HUES6 (cell line): ENCODE data around the gene FBXL12.
"Not testable (repeated sequence)": the region's sequence is repeated elsewhere in the genome, so short reads cannot be mapped to it uniquely, and the experiment has no call there.

ENCODE experiments used
- H3K27ac ChIP-seq: 2 replicates; pipeline ENCODE4 v1.7.0; 2013; ENCODE audit warnings: low read depth, mild to moderate bottlenecking, low read length, inconsistent platforms
- H3K27me3 ChIP-seq: 2 replicates; pipeline ENCODE4 v1.6.1; 2013; ENCODE audit warnings: low read length; ENCODE audit not compliant: control insufficient read depth, insufficient read depth
- H3K36me3 ChIP-seq: 2 replicates; pipeline ENCODE4 v1.6.1; 2013; ENCODE audit warnings: low read length; ENCODE audit not compliant: control insufficient read depth, insufficient read depth
- H3K4me1 ChIP-seq: 2 replicates; pipeline ENCODE4 v1.6.1; 2013; ENCODE audit warnings: low read length; ENCODE audit not compliant: control insufficient read depth, insufficient read depth
- H3K4me3 ChIP-seq: 2 replicates; pipeline ENCODE4 v1.5.1; 2013; ENCODE audit warnings: low read depth, low read length
- H3K9ac ChIP-seq: one replicate; pipeline ENCODE4 v1.6.1; 2013; ENCODE audit warnings: mild to moderate bottlenecking, low read length
- H3K9me3 ChIP-seq: 2 replicates; pipeline ENCODE4 v1.6.1; 2013; ENCODE audit warnings: low read depth, low read length; ENCODE audit not compliant: control insufficient read depth, insufficient read depth

Gene FBXL12

DNA sequence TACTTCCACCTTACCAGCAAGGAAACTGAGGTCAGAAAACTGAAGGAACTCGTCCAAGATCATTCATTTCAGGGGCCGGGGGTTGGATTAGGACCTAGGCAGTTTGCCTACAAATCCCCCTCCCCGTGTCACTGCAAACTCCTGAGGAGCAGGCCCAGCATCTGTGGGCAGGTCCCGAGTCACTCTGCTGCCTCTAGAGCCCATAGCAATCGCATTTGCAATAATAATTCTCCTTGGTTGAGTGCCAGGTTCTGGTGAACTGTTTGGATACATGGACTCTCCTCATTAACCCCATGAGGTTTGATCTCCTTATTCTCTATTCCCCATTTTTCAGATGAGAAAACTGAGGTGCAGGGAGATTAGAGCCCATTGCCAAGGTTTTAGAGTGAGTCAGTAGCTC lies 17.1 kb upstream of the FBXL12 start:
- Histone ChIP-seq H3K27me3 (no peaks in the 10 kb centered on the region), H3K9me3 (no peaks in the 10 kb centered on the region), H3K36me3 (peaks cover 35% of the 10 kb centered on the region), H3K4me3 (peak overlapping the region; percentile 96), H3K4me1 (peaks cover 5% of the 10 kb centered on the region; the same call in 1 of the 2 replicates), H3K27ac (no peak overlapping the region), H3K9ac (peak overlapping the region; percentile 82)

DNA sequence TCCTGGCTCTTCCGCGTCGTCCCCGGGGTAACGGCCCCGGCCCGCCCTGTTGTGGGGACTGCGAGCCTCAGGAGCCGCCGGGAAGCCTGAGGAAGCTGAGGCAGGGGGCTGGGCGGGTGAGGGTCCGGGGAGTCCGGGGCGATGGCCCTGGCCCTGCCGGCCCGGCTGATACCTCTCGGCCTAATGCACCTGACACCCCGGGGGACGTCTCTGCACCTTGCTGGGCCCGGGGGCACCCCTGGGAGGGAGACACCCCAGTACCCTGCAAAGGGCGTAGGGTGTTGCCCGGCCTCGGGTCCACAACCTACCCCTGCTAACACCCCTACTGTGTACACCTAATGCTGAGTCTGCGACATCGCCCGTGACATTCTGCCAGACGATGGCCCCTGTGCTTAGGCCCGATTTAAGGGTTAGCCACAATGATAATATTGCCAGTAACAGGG lies 16.6 kb upstream of the FBXL12 start:
- peak overlapping the region; percentile 96 for H3K4me3 ChIP-seq
- H3K4me1 ChIP-seq: peaks cover 5% of the 10 kb centered on the region; the same call in 1 of the 2 replicates
- H3K27ac ChIP-seq: peak overlapping the region; percentile 68; the same call in 1 of the 2 replicates
- H3K36me3 ChIP-seq: peaks cover 32% of the 10 kb centered on the region
- H3K27me3 ChIP-seq: no peaks in the 10 kb centered on the region
- H3K9me3 ChIP-seq: no peaks in the 10 kb centered on the region
- H3K9ac ChIP-seq: peak overlapping the region; percentile 82

GRCh38 chr19:9834726-9835506 lies 16.0 kb upstream of the FBXL12 start, which contains the start of gene PIN1:
TSS of gene PIN1 (plus strand) at chr19:9835318. CDS start at chr19:9835345, 27 bp downstream.
- Histone ChIP-seq H3K27me3 (no peaks in the 10 kb centered on the region), H3K27ac (peak within 1 kb of the TSS; percentile 68; the same call in 1 of the 2 replicates), H3K4me3 (peak within 1 kb of the TSS; percentile 96), H3K9me3 (no peaks in the 10 kb centered on the region), H3K4me1 (peaks cover 5% of the 10 kb centered on the region; the same call in 1 of the 2 replicates), H3K36me3 (peaks cover 31% of the 10 kb centered on the region), H3K9ac (peak within 1 kb of the TSS; percentile 82)

GRCh38 chr19:9834307-9834725 lies 15.4 kb upstream of the FBXL12 start:
- Histone ChIP-seq H3K36me3 (peaks cover 31% of the 10 kb centered on the region), H3K9me3 (no peaks in the 10 kb centered on the region), H3K4me1 (peaks cover 5% of the 10 kb centered on the region; the same call in 1 of the 2 replicates), H3K4me3 (peak overlapping the region; percentile 46), H3K27ac (no peak overlapping the region), H3K27me3 (no peaks in the 10 kb centered on the region), H3K9ac (no peak overlapping the region)

- Histone ChIP-seq H3K4me3 (peak overlapping the region; percentile 97), H3K36me3 (peaks cover 16% of the 10 kb centered on the region), H3K4me1 (0 out of 2 replicates have a peak, but pooled peaks cover 3% of the 10 kb centered on the region), H3K9ac (peak overlapping the region; percentile 90), H3K9me3 (no peaks in the 10 kb centered on the region), H3K27me3 (no peaks in the 10 kb centered on the region), H3K27ac (peak overlapping the region; percentile 61; the same call in 1 of the 2 replicates)
These were observed 9.7 kb upstream of the FBXL12 start for GRCh38 chr19:9828551-9829063.

DNA sequence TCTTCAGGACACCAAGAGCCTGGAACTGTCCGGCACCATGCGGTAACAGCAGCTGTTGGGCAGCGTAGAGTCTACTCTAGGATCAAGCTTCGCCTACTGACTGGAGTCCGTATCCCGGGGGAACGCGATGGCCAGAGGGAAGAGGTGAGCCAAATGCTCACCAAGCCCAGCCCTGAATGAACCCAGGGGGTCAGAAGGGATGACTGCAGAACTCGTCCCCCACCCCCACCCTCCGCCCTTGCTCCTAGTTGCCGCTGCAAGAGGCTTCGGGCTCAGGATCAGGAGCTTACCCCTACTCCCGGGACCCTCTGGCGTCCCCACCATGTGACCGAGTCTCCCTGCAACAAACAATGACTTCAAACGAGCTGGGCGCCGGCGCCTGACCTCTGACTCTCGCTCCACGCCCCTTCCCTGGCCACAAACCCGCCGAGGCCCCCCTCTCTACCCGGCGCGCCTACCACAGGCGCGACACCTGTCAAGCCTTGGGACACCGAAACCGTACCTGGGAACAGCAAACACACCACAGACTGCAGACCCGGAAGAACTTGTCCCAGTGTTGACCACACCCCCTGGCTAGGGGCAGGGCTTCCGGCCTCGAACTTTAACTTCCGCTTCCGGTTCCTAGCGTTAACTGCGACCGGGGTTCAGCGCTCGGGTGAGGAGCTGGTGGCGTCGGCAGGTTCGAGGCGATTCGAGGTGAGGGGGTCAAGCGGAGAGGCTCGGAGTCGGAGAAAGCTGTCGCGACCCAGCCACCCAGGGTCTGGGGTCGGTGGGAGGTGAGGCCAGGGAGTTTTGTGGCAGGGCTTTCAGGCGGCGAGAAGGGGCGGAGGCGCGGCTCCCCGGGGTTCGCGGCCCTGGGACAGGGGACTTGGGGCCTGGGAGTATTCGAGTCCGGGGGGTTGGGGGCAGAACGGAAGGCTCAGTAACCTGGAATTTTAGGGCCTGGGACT lies 8.7 kb upstream of the FBXL12 start, which contains the start of gene UBL5:
TSS of gene UBL5 (plus strand) at position 630 of the 950 bp plus-strand sequence. CDS start 420 bp downstream, outside the sequence.
- 0 out of 2 replicates have a peak, but pooled peaks cover 3% of the 10 kb centered on the region for H3K4me1 ChIP-seq
- H3K4me3 ChIP-seq: peak within 1 kb of the TSS; percentile 97
- peaks cover 16% of the 10 kb centered on the region for H3K36me3 ChIP-seq
- H3K9me3 ChIP-seq: no peaks in the 10 kb centered on the region
- H3K27me3 ChIP-seq: no peaks in the 10 kb centered on the region
- peak within 1 kb of the TSS; percentile 61; the same call in 1 of the 2 replicates for H3K27ac ChIP-seq
- H3K9ac ChIP-seq: peak within 1 kb of the TSS; percentile 90

GRCh38 chr19:9823816-9824215 lies 4.9 kb upstream of the FBXL12 start:
- Histone ChIP-seq H3K9ac (no peak overlapping the region), H3K27ac (no peak overlapping the region), H3K9me3 (no peaks in the 10 kb centered on the region), H3K4me3 (no peak overlapping the region), H3K27me3 (no peaks in the 10 kb centered on the region), H3K4me1 (peaks cover 8% of the 10 kb centered on the region), H3K36me3 (no peaks in the 10 kb centered on the region)

- H3K36me3 ChIP-seq, H3K9me3 ChIP-seq, H3K27ac ChIP-seq, H3K4me1 ChIP-seq, H3K27me3 ChIP-seq, H3K9ac ChIP-seq: not testable (repeated sequence)
- peak overlapping the region; percentile 45 for H3K4me3 ChIP-seq
These were observed 1.2 kb upstream of the FBXL12 start for GRCh38 chr19:9820034-9820433.

DNA sequence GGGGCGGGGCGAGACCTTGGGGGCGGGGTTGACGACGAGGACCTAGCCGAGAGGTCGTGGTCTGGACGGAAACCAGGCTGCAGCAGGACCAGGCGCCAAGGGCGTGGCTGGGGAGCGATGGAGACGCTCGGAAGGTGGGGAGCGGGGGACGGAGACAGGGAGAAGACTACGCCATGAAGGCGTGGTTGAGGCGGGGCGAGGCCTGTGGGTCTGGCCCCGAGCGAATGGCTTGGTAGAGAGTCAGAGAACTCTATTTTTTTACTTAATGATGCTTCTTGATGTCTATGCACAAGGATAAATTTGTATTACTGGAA lies 674 bp upstream of the FBXL12 start:
- Histone ChIP-seq H3K27ac (no peak overlapping the region), H3K36me3 (peaks cover 5% of the 10 kb centered on the region), H3K9me3 (peaks cover 6% of the 10 kb centered on the region), H3K9ac (no peak overlapping the region), H3K4me1 (peaks cover 5% of the 10 kb centered on the region), H3K4me3 (peak overlapping the region; percentile 45), H3K27me3 (no peaks in the 10 kb centered on the region)

- Histone ChIP-seq H3K27ac (peak overlapping the region; percentile 83), H3K27me3 (no peaks in the 10 kb centered on the region), H3K9ac (peak overlapping the region; percentile 88), H3K4me1 (peaks cover 5% of the 10 kb centered on the region), H3K9me3 (peaks cover 6% of the 10 kb centered on the region), H3K36me3 (peaks cover 5% of the 10 kb centered on the region), H3K4me3 (peak overlapping the region; percentile 91)
These were observed 625 bp downstream of the FBXL12 start for GRCh38 chr19:9818175-9818733.
